AG04449 (cell line): ENCODE results near the gene PI4K2A.
"Not testable (repeated sequence)": the region's sequence is repeated elsewhere in the genome, so short reads cannot be mapped to it uniquely, and the experiment has no call there.

Experiments used
- CTCF ChIA-PET: fragments of 350-600 bp; formaldehyde crosslinking; extraction: SDS; loops from one replicate; lab custom pipeline; 2021; ENCODE audit warnings: antibody characterized with exemption; lab: Yijun Ruan, JAX
- POLR2A ChIA-PET: fragments of 400-600, 350-600 bp; formaldehyde crosslinking; extraction: SDS; loops from one replicate; lab custom pipeline; 2020; ENCODE audit warnings: antibody characterized with exemption, inconsistent platforms; lab: Yijun Ruan, JAX
- DNase-seq: peaks from one replicate; pipeline ENCODE4 v3.0.0-alpha.2; 2010; ENCODE audit warnings: low read depth, low spot score
- H3K4me3 ChIP-seq: 2 replicates; pipeline ENCODE4 v1.5.1; 2011; ENCODE audit warnings: low read depth, mild to moderate bottlenecking, control low read depth, low read length
- CTCF ChIP-seq: IDR thresholded peaks from one replicate; pipeline ENCODE4 v1.5.1; 2011; ENCODE audit warnings: mild to moderate bottlenecking, moderate library complexity, low read length, control low read depth, inconsistent platforms; ENCODE audit not compliant: insufficient read depth; ENCODE audit errors: missing control alignments

PI4K2A gene

GRCh38 chr10:97686962-97687784, 46.7 kb downstream of the PI4K2A start, which contains the start of gene AVPI1:
AVPI1 (minus strand) TSS chr10:97687241; CDS start chr10:97679905, 7,336 bp downstream.
- ChIA-PET CTCF (interaction anchor here (0.8 to 11.6 kb wide), 12 partner anchors 11 to 102 kb away, joined by 3 to 305 read pairs (median 14); partner anchors contain the start of genes MARVELD1 and ZFYVE27), POLR2A (interaction anchor here (0.6 to 4.3 kb wide), 14 partner anchors 9 to 144 kb away, joined by 3 to 46 read pairs (median 4); partner anchors contain the start of genes MARVELD1, PI4K2A and ZFYVE27)
- peak within 1 kb of the TSS; percentile 82 for H3K4me3 ChIP-seq
- no peak for TF ChIP-seq CTCF
- DNase-seq, result peak; percentile 82

- POLR2A ChIA-PET, result interaction anchor here (0.9 to 4.3 kb wide), 8 partner anchors 21 to 145 kb away, joined by 3 to 46 read pairs (median 6); partner anchors contain the start of gene MARVELD1
These were observed 47.6 kb downstream of the PI4K2A start for GRCh38 chr10:97687785-97688781.

GRCh38 chr10:97689559-97690020, 49.1 kb downstream of the PI4K2A start:
- peak; percentile 91 for DNase-seq
- no peak for TF ChIP-seq CTCF
- no peak overlapping the region for H3K4me3 ChIP-seq
- ChIA-PET CTCF (interaction anchor here (1.0 to 11.6 kb wide), 5 partner anchors 14 to 43 kb away, joined by 4 to 305 read pairs (median 9); partner anchors contain the start of gene MARVELD1), POLR2A (interaction anchor here (0.8 to 4.3 kb wide), 5 partner anchors 11 to 34 kb away, joined by 3 to 46 read pairs (median 5); partner anchors contain the start of gene MARVELD1)

More at GRCh38 chr10:97687785-97688781, 47.6 kb downstream of the PI4K2A start:
- CTCF ChIA-PET, result interaction anchor here (1.1 to 11.6 kb wide), 10 partner anchors 10 to 280 kb away, joined by 3 to 305 read pairs (median 18); partner anchors contain the start of genes MARVELD1 and ZFYVE27
- TF ChIP-seq CTCF, result no peak
- DNase-seq, result peak; percentile 82
- H3K4me3 ChIP-seq, result peak overlapping the region; percentile 38

GRCh38 chr10:97690133-97690532, 49.7 kb downstream of the PI4K2A start:
- ChIA-PET POLR2A (interaction anchor here (0.8 to 4.3 kb wide), 4 partner anchors 12 to 34 kb away, joined by 3 to 46 read pairs (median 5); partner anchors contain the start of gene MARVELD1), CTCF (interaction anchor here (1.0 to 11.6 kb wide), 4 partner anchors 14 to 42 kb away, joined by 4 to 305 read pairs (median 43); partner anchors contain the start of gene MARVELD1)
- no peak overlapping the region for H3K4me3 ChIP-seq
- no peak for DNase-seq
- no peak for TF ChIP-seq CTCF

- not testable (repeated sequence) for DNase-seq, H3K4me3 ChIP-seq
- ChIA-PET POLR2A (interaction anchor here (0.5 kb wide), 1 partner anchor 18 kb away, joined by 3 read pairs; no protein-coding TSS in a partner anchor), CTCF (interaction anchor here (1.0 to 5.7 kb wide), 7 partner anchors 8 to 35 kb away, joined by 3 to 68 read pairs (median 6); partner anchors contain the start of gene AVPI1)
These were observed 57.7 kb downstream of the PI4K2A start for GRCh38 chr10:97698072-97698655.
